Loucy (cell line): ENCODE measurements around the gene CACNB2.

Experiments
- H2AFZ ChIP-seq: fragments of 200-600 bp; sonication (generic); 2 replicates; pipeline ENCODE4 v1.6.0; 2016; ENCODE audit warnings: antibody characterized with exemption, mild to moderate bottlenecking, low read length, moderate library complexity
- H3F3A ChIP-seq: fragments of 200-600 bp; 2 replicates; pipeline ENCODE4 v1.6.0; 2016; ENCODE audit warnings: antibody characterized with exemption, low read depth, mild to moderate bottlenecking
- H3K27me3 ChIP-seq: fragments of 200-600 bp; sonication (generic); 2 replicates; pipeline ENCODE4 v1.6.1; 2014; ENCODE audit warnings: low read length, mild to moderate bottlenecking; ENCODE audit not compliant: insufficient read depth, poor library complexity, severe bottlenecking
- H3K36me3 ChIP-seq: fragments of 200-600 bp; sonication (generic); 2 replicates; pipeline ENCODE4 v1.6.1; 2016; ENCODE audit warnings: low read length; ENCODE audit not compliant: insufficient read depth
- H3K4me1 ChIP-seq: fragments of 200-600 bp; sonication (generic); 2 replicates; pipeline ENCODE4 v1.5.1; 2014; ENCODE audit warnings: low read length, mild to moderate bottlenecking; ENCODE audit not compliant: insufficient read depth, poor library complexity, severe bottlenecking
- H3K4me2 ChIP-seq: fragments of 200-600 bp; sonication (generic); 2 replicates; pipeline ENCODE4 v1.6.0; 2014; ENCODE audit warnings: antibody characterized with exemption, low read length, low read depth, mild to moderate bottlenecking; ENCODE audit not compliant: poor library complexity, severe bottlenecking
- H3K4me3 ChIP-seq: fragments of 200-600 bp; sonication (generic); 2 replicates; pipeline ENCODE4 v1.5.1; 2014; ENCODE audit warnings: low read length, mild to moderate bottlenecking, mixed read lengths; ENCODE audit not compliant: poor library complexity, severe bottlenecking
- H3K79me2 ChIP-seq: fragments of 200-600 bp; sonication (generic); 2 replicates; pipeline ENCODE4 v1.6.1; 2014; ENCODE audit warnings: low read length; ENCODE audit not compliant: insufficient read depth
- H3K9ac ChIP-seq: fragments of 200-600 bp; sonication (generic); 2 replicates; pipeline ENCODE4 v1.6.0; 2014; ENCODE audit warnings: mild to moderate bottlenecking, low read depth, low read length, moderate library complexity; ENCODE audit not compliant: poor library complexity, severe bottlenecking
- H3K9me2 ChIP-seq: fragments of 200-600 bp; sonication (generic); replicated peaks from 2 replicates; pipeline ENCODE4 v1.6.1; 2016; ENCODE audit warnings: low read depth, low read length, mixed read lengths
- H3K9me3 ChIP-seq: fragments of 200-600 bp; sonication (generic); 2 replicates; pipeline ENCODE4 v1.6.1; 2014; ENCODE audit warnings: mild to moderate bottlenecking, antibody characterized with exemption, low read length, low read depth; ENCODE audit not compliant: insufficient read depth
- H4K20me1 ChIP-seq: fragments of 200-600 bp; sonication (generic); 2 replicates; pipeline ENCODE4 v1.6.0; 2014; ENCODE audit warnings: antibody characterized with exemption, low read length, mild to moderate bottlenecking; ENCODE audit not compliant: insufficient read depth, poor library complexity, severe bottlenecking
- CTCF ChIP-seq: fragments of 200-600 bp; sonication (generic); conservative IDR thresholded peaks from 2 replicates; pipeline ENCODE4 v1.5.1; 2014; ENCODE audit warnings: mild to moderate bottlenecking, antibody characterized with exemption, low read length
- EZH2phosphoT487 ChIP-seq: fragments of 200-600 bp; IDR thresholded peaks from 2 replicates; pipeline ENCODE4 v1.6.1; 2018; ENCODE audit warnings: antibody characterized with exemption, mild to moderate bottlenecking, moderate library complexity, borderline replicate concordance

The CACNB2 gene

GRCh38 chr10:18097524-18097923 lies 42.7 kb upstream of the CACNB2 start:
- no peaks in the 10 kb centered on the region for H3K9me2 ChIP-seq
- no peak overlapping the region for H2AFZ ChIP-seq
- no peaks in the 10 kb centered on the region for H3F3A ChIP-seq
- TF ChIP-seq EZH2phosphoT487 (no peak), CTCF (no peak)
- no peak overlapping the region for H3K4me2 ChIP-seq
- H3K36me3 ChIP-seq, result no peaks in the 10 kb centered on the region
- no peak overlapping the region for H3K4me3 ChIP-seq
- no peaks in the 10 kb centered on the region for H3K79me2 ChIP-seq
- H3K9me3 ChIP-seq, result no peaks in the 10 kb centered on the region
- H3K9ac ChIP-seq, result no peak overlapping the region
- H4K20me1 ChIP-seq, result no peaks in the 10 kb centered on the region
- H3K27me3 ChIP-seq, result no peaks in the 10 kb centered on the region
- no peaks in the 10 kb centered on the region for H3K4me1 ChIP-seq

- TF ChIP-seq CTCF (no peak), EZH2phosphoT487 (no peak)
- Histone ChIP-seq H3K79me2 (no peaks in the 10 kb centered on the region), H2AFZ (no peak overlapping the region), H3K9ac (no peak overlapping the region), H4K20me1 (no peaks in the 10 kb centered on the region), H3K27me3 (no peaks in the 10 kb centered on the region), H3F3A (no peaks in the 10 kb centered on the region), H3K9me2 (no peaks in the 10 kb centered on the region), H3K36me3 (no peaks in the 10 kb centered on the region), H3K9me3 (no peaks in the 10 kb centered on the region), H3K4me1 (no peaks in the 10 kb centered on the region), H3K4me2 (no peak overlapping the region), H3K4me3 (no peak overlapping the region)
These were observed 42.0 kb upstream of the CACNB2 start for GRCh38 chr10:18098201-18098600.

GRCh38 chr10:18099415-18099814 lies 40.8 kb upstream of the CACNB2 start:
- Histone ChIP-seq H3K4me1 (no peaks in the 10 kb centered on the region), H3K79me2 (no peaks in the 10 kb centered on the region), H2AFZ (no peak overlapping the region), H3F3A (no peaks in the 10 kb centered on the region), H3K27me3 (no peaks in the 10 kb centered on the region), H3K9me3 (no peaks in the 10 kb centered on the region), H3K9ac (no peak overlapping the region), H3K36me3 (no peaks in the 10 kb centered on the region), H3K9me2 (no peaks in the 10 kb centered on the region), H3K4me3 (no peak overlapping the region), H3K4me2 (no peak overlapping the region), H4K20me1 (no peaks in the 10 kb centered on the region)
- TF ChIP-seq CTCF (no peak), EZH2phosphoT487 (no peak)
